ENCODE data around the gene GSS.

The GSS gene

GRCh38 chr20:34955231-34956040 is at the start of gene GSS, which contains the start of gene MYH7B:
TSS of gene GSS (minus strand) at chr20:34955806. CDS start at chr20:34951852, 3,954 bp downstream.
TSS of gene MYH7B (plus strand) at chr20:34955868. CDS start at chr20:34978006, 22,138 bp downstream.
- DNase-seq = peak; percentile 86 to 93

- DNase-seq = no peak
Observed at GRCh38 chr20:35004749-35005462, 49.3 kb upstream of the GSS start.

- no peak for DNase-seq
Observed at GRCh38 chr20:35004051-35004725, 48.6 kb upstream of the GSS start.

- DNase-seq = no peak
Observed at GRCh38 chr20:35003211-35004031, 47.8 kb upstream of the GSS start.

- DNase-seq = no peak
Observed at GRCh38 chr20:35002426-35003210, 47.0 kb upstream of the GSS start.

- DNase-seq = no peak
Observed at GRCh38 chr20:35001596-35002362, 46.2 kb upstream of the GSS start.

GRCh38 chr20:35000922-35001595 is 45.5 kb upstream of the GSS start:
- no peak for DNase-seq

- no peak for DNase-seq
Observed at GRCh38 chr20:35000311-35000921, 44.8 kb upstream of the GSS start.

GRCh38 chr20:34999782-35000181 is 44.2 kb upstream of the GSS start:
- no peak for DNase-seq

GRCh38 chr20:34999021-34999451 is 43.4 kb upstream of the GSS start:
- no peak for DNase-seq

GRCh38 chr20:34998331-34998950 is 42.8 kb upstream of the GSS start:
- DNase-seq = no peak

- no peak for DNase-seq
Observed at GRCh38 chr20:34997774-34998173, 42.2 kb upstream of the GSS start.

- peak; percentile 33 to 37 for DNase-seq
Observed at GRCh38 chr20:34997131-34997561, 41.5 kb upstream of the GSS start.

GRCh38 chr20:34996243-34997028 is 40.8 kb upstream of the GSS start:
- no peak for DNase-seq

GRCh38 chr20:34995696-34996095 is 40.1 kb upstream of the GSS start:
- no peak for DNase-seq

- DNase-seq = no peak
Observed at GRCh38 chr20:34995192-34995591, 39.6 kb upstream of the GSS start.

GRCh38 chr20:34994509-34995131 is 39.0 kb upstream of the GSS start:
- no peak for DNase-seq

GRCh38 chr20:34993941-34994508 is 38.4 kb upstream of the GSS start:
- no peak for DNase-seq

All from hippocampal formation (tissue), 2 donors.